ENCODE results near the gene RAB33A. TPM values are rescaled to one million over a fixed set of nuclear protein-coding genes. Genes with fewer than 3 reads are reported as not detected.

Gene RAB33A
- total and polyA plus RNA-seq, 9 of the 15 experiments (the other 6 are each of a cell fraction or from before 2014, with no cell fraction given): 0.04 to 0.20 (median 0.06) TPM; not detected in 4

DNA sequence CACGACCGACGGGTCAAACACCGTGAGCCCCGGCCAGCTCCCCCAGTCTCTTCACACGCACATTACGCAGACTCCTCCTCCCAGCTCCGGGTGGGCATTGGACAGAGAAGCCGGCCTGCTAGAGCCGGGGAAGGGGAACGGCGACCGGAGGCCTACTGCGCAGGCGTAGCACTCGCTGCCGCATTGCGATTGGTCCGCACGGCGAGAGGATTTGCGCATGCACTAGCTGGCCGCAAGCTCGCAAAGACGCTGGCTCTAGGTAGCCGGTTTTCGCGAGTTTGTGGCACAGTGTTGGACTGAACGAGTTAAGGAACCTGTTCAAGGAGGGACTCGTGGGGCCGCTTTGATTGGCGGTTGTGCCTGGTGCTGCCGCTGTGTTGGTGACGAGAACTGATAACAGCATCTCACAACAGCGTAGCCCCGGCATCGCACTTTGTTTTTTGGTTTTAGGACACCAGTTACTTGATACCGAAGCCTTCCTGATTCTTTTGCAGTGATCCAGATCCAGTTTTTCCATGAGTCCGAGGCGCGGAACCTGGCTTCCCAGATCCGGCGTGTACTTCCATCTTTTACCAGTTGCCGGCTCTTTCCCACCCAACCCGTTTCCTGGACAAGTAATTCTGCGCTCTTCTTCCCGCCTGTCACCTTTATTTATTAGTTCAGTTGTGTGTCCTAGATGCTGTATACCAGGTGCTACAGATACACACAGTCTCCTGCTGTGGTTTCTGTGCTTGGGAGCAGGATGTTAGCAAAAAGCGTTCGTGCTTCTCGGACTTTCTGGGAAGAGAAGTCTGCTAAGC lies 5.9 kb upstream of the RAB33A start, which contains the start of gene AIFM1 (continued):
- TF ChIP-seq HMGXB4 (CRISPR knock-in tag; IDR thresholded peaks at IDR 0.05) (no peak), ARID1B (IDR thresholded peaks at IDR 0.05) (peak; percentile 51), TCF3 (CRISPR knock-in tag; IDR thresholded peaks at IDR 0.05) (peak; percentile 21), FOXK2 (conservative IDR thresholded peaks at IDR 0.05 in 1 of 2, IDR thresholded peaks at IDR 0.05 in 1 of 2; ENCODE audit: low read depth in 2 of 2) (peak; percentile 28 to 63; a peak in 1 of 4 replicates), CREB1 (IDR thresholded peaks at IDR 0.05) (peak; percentile 30; the same call in 1 of the 2 replicates), CREB1 (CRISPR knock-in tag; IDR thresholded peaks at IDR 0.05) (peak; percentile 66; the same call in 1 of the 2 replicates), SMARCE1 (IDR thresholded peaks at IDR 0.05) (peak; percentile 47; the same call in 1 of the 2 replicates), RNF219 (CRISPR knock-in tag; IDR thresholded peaks at IDR 0.05) (no peak), MCM5 (IDR thresholded peaks at IDR 0.05; ENCODE audit: low read depth) (no peak), OTX1 (CRISPR knock-in tag; IDR thresholded peaks at IDR 0.05) (peak; percentile 74; the same call in 1 of the 2 replicates), ATF7 (IDR thresholded peaks at IDR 0.05) (peak; percentile 77), ESRRA (IDR thresholded peaks at IDR 0.05; ENCODE audit: borderline replicate concordance, low read depth) (no peak), KDM4B (IDR thresholded peaks at IDR 0.05; ENCODE audit: borderline replicate concordance in 2 of 2, low read depth in 1 of 2) (peak in 1 of 2 experiments; percentile 59; a peak in 1 of 4 replicates), ZNF589 (CRISPR knock-in tag; IDR thresholded peaks at IDR 0.05; ENCODE audit: low read depth) (peak; percentile 56), TEAD4 (IDR thresholded peaks at IDR 0.05; ENCODE audit: low read length) (peak; percentile 45), TEAD4 (CRISPR knock-in tag; IDR thresholded peaks at IDR 0.05; ENCODE audit: borderline replicate concordance) (no peak), PML (IDR thresholded peaks at IDR 0.05; ENCODE audit: low read length) (no peak; the same call in none of the 2 replicates), TAF9B (IDR thresholded peaks at IDR 0.05; ENCODE audit: partially characterized antibody) (peak; percentile 69), ZNF239 (CRISPR knock-in tag; IDR thresholded peaks at IDR 0.05) (no peak), HLTF (IDR thresholded peaks at IDR 0.05) (peak; percentile 75; the same call in 1 of the 2 replicates), ZNF316 (IDR thresholded peaks at IDR 0.05) (no peak), RFX7 (CRISPR knock-in tag; IDR thresholded peaks at IDR 0.05) (no peak)
- TF ChIP-seq, protein P1, sequence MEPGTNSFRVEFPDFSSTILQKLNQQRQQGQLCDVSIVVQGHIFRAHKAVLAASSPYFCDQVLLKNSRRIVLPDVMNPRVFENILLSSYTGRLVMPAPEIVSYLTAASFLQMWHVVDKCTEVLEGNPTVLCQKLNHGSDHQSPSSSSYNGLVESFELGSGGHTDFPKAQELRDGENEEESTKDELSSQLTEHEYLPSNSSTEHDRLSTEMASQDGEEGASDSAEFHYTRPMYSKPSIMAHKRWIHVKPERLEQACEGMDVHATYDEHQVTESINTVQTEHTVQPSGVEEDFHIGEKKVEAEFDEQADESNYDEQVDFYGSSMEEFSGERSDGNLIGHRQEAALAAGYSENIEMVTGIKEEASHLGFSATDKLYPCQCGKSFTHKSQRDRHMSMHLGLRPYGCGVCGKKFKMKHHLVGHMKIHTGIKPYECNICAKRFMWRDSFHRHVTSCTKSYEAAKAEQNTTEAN (CRISPR knock-in tag; IDR thresholded peaks at IDR 0.05): peak; percentile 90
- TF ChIP-seq, protein P2, sequence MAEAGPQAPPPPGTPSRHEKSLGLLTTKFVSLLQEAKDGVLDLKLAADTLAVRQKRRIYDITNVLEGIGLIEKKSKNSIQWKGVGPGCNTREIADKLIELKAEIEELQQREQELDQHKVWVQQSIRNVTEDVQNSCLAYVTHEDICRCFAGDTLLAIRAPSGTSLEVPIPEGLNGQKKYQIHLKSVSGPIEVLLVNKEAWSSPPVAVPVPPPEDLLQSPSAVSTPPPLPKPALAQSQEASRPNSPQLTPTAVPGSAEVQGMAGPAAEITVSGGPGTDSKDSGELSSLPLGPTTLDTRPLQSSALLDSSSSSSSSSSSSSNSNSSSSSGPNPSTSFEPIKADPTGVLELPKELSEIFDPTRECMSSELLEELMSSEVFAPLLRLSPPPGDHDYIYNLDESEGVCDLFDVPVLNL (CRISPR knock-in tag; IDR thresholded peaks at IDR 0.05; ENCODE audit: low read depth): no peak

Measured in K562 (cell line).